Adrenal gland (tissue), 12 donors: ENCODE data around the gene TCERG1L. TPM values are rescaled to one million over a fixed set of nuclear protein-coding genes. Genes with fewer than 3 reads are reported as not detected.

Experiments used
- DNase-seq, 7 donors: peaks; one replicate each; pipeline ENCODE4 v3.0.0-alpha.2; 2019 to 2020
- H3K27ac ChIP-seq, 5 donors: fragments of 200-600 bp; sonication (generic) in 4 of 5; 1 replicate in 3 of 5; 2 replicates in 2 of 5; pipeline versions ENCODE4 v1.5.1 to v1.8.0; 2016 to 2020; ENCODE audit warnings: mild to moderate bottlenecking in 1 of 5
- H3K27me3 ChIP-seq: fragments of 200-600 bp; 2 replicates; pipeline ENCODE4 v1.8.0; 2021
- H3K36me3 ChIP-seq, 2 donors: fragments of 200-600 bp; replicated peaks in 1 of 2; 1 replicate in 1 of 2; 2 replicates in 1 of 2; pipeline versions ENCODE4 v1.5.1 to v1.8.0; 2018 to 2022
- H3K4me1 ChIP-seq, 2 donors: fragments of 200-600 bp; replicated peaks in 1 of 2; 1 replicate in 1 of 2; 2 replicates in 1 of 2; pipeline versions ENCODE4 v1.5.1 to v1.8.0; 2018 to 2021
- H3K4me3 ChIP-seq, 4 donors: fragments of 200-600 bp; sonication (generic) in 3 of 4; one replicate each; pipeline ENCODE4 v1.5.1; 2016 to 2018
- H3K9me3 ChIP-seq, 3 donors: fragments of 200-600 bp; sonication (generic) in 1 of 3; replicated peaks in 1 of 3; 1 replicate in 2 of 3; 2 replicates in 1 of 3; pipeline versions ENCODE4 v1.5.1 to v1.8.0; 2016 to 2021
- POLR2A ChIP-seq, 2 donors: fragments of 450-650 bp; IDR thresholded peaks; one replicate each; pipeline ENCODE4 v1.6.1; 2017; ENCODE audit warnings: antibody characterized with exemption in 2 of 2, mild to moderate bottlenecking in 2 of 2, moderate library complexity in 1 of 2
- WGBS, 4 donors: extraction: QIAGEN DNeasy Blood & Tissue Kit in 2 of 4; methylation state at CpG; one replicate each; pipeline versions ENCODE4 v1.1.5 to v1.1.7; 2013 to 2017; 5-methylcytosine and 5-hydroxymethylcytosine counted together
- intact Hi-C, 2 donors: fragments of 100-400 bp; cut with DNase I; formaldehyde crosslinking; loops; one replicate each; pipeline versions ENCODE4 v1.14.1 to v1.15.0; 2022 to 2023
- polyA plus RNA-seq, 3 donors: library from polyadenylated mRNA; stranded (reverse); fragments of 200-250 nt in 2 of 3; fragments of 350-450 nt in 1 of 3; fragmentation: Illumina TruSeq in 1 of 3; extraction: RNeasy Lipid Tissue Mini Kit (QIAGEN cat#74804) in 1 of 3; gene quantifications; one replicate each; pipeline ENCODE4 v1.2.3, GENCODE V29; 2013 to 2014
- total RNA-seq, 9 donors: library from RNA; depleted of rRNA in 4 of 9; stranded (reverse); fragments of >200 nt in 4 of 9; fragments of 120-200 nt in 1 of 9; fragmentation: NEBNext Ultra II Directional in 1 of 9; extraction: Animal tissue kit (Norgen Biotek cat#: 25700) in 1 of 9; gene quantifications; one replicate each; pipeline versions ENCODE4 v1.1.0 to v1.2.4, GENCODE V29; 2013 to 2023
- TF ChIP-seq, protein P1 (sequence below), 6 experiments: fragments of 450-650 bp in 4 of 6; fragments of 200-600 bp in 2 of 6; sonication (generic) in 1 of 6; IDR thresholded peaks; 1 replicate in 5 of 6; 2 replicates in 1 of 6; pipeline versions ENCODE4 v1.5.1 to v1.8.0; 2016 to 2021; ENCODE audit warnings: antibody characterized with exemption in 6 of 6, mild to moderate bottlenecking in 2 of 6, moderate library complexity in 1 of 6
- donor health status: healthy with polysubstance abuse.
- donor health status: Bipolar disorder and iron deficiency.
- donor health status: DM: yes; HTN: yes; CAD: no.
- donor health status: DM: no; HTN: no; CAD: no.
- donor health status: DM: no; HTN: no; CAD: no.
- donor health status: DM: yes; HTN: yes; CAD: no.

Gene TCERG1L
- total and polyA plus RNA-seq, 12 donors, result 0.17 to 3.4 (median 0.97) TPM

- no peaks in the 10 kb centered on the region for H3K9me3 ChIP-seq
- WGBS, 4 donors, result 86 to 94% (median 91%) methylated on average over 5 to 7 of the region's 7 CpGs
- H3K27ac ChIP-seq, result no peak overlapping the region
- H3K36me3 ChIP-seq, result no peaks in the 10 kb centered on the region
- no peaks in the 10 kb centered on the region for H3K27me3 ChIP-seq
- no peak overlapping the region for H3K4me3 ChIP-seq
- peak in 1 of 7 donors; percentile 5 for DNase-seq
- intact Hi-C loops, result no loop called here
- no peak for TF ChIP-seq POLR2A (IDR thresholded peaks at IDR 0.05)
- TF ChIP-seq, protein P1, sequence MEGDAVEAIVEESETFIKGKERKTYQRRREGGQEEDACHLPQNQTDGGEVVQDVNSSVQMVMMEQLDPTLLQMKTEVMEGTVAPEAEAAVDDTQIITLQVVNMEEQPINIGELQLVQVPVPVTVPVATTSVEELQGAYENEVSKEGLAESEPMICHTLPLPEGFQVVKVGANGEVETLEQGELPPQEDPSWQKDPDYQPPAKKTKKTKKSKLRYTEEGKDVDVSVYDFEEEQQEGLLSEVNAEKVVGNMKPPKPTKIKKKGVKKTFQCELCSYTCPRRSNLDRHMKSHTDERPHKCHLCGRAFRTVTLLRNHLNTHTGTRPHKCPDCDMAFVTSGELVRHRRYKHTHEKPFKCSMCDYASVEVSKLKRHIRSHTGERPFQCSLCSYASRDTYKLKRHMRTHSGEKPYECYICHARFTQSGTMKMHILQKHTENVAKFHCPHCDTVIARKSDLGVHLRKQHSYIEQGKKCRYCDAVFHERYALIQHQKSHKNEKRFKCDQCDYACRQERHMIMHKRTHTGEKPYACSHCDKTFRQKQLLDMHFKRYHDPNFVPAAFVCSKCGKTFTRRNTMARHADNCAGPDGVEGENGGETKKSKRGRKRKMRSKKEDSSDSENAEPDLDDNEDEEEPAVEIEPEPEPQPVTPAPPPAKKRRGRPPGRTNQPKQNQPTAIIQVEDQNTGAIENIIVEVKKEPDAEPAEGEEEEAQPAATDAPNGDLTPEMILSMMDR (IDR thresholded peaks at IDR 0.05), result no peak
- no peaks in the 10 kb centered on the region for H3K4me1 ChIP-seq
Observed at GRCh38 chr10:131070856-131071255, 240.7 kb downstream of the TCERG1L start.

- intact Hi-C loops, result no loop called here
- Histone ChIP-seq H3K36me3 (no peaks in the 10 kb centered on the region), H3K4me1 (no peaks in the 10 kb centered on the region), H3K27ac (no peak overlapping the region), H3K9me3 (no peaks in the 10 kb centered on the region), H3K27me3 (peaks cover 7% of the 10 kb centered on the region), H3K4me3 (no peak overlapping the region)
- TF ChIP-seq, protein P1 (IDR thresholded peaks at IDR 0.05), result no peak
- TF ChIP-seq POLR2A (IDR thresholded peaks at IDR 0.05), result no peak
- WGBS, 4 donors, result 55 to 65% (median 62%) methylated on average over 6 of the region's 6 CpGs
- no peak for DNase-seq
Observed at GRCh38 chr10:131068760-131069159, 242.8 kb downstream of the TCERG1L start.

DNA sequence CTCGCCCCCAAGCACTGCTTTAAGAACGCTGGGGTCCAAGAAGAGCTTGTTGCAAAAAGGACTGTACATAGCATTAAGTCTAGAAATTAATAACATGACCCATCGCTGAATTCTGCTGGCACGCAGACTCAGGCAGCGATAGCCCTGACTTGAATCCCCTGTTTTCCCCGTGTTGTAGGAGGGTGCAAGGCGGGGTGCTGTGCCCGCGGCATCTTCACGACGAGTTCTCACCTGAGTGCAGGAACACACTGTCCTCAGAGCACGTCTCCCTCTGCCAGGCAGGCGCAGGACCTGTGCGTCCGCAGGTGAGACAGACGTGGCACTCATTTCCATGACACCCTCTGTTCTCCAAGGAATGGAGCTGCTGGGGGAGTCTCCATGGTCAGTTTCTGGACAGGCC is 243.2 kb downstream of the TCERG1L start:
- H3K36me3 ChIP-seq, result no peaks in the 10 kb centered on the region
- H3K27ac ChIP-seq, result no peak overlapping the region
- no peak for DNase-seq
- intact Hi-C loops, result no loop called here
- no peaks in the 10 kb centered on the region for H3K9me3 ChIP-seq
- H3K4me3 ChIP-seq, result no peak overlapping the region
- H3K27me3 ChIP-seq, result peaks cover 10% of the 10 kb centered on the region
- TF ChIP-seq POLR2A (IDR thresholded peaks at IDR 0.05), result no peak
- TF ChIP-seq, protein P1 (IDR thresholded peaks at IDR 0.05), result no peak
- no peaks in the 10 kb centered on the region for H3K4me1 ChIP-seq
- WGBS, 4 donors, result 91 to 95% (median 93%) methylated on average over 11 to 16 of the region's 16 CpGs

GRCh38 chr10:131067690-131068089 is 243.8 kb downstream of the TCERG1L start:
- WGBS, 4 donors, result 81 to 88% (median 85%) methylated on average over 3 to 4 of the region's 4 CpGs
- H3K36me3 ChIP-seq, result no peaks in the 10 kb centered on the region
- intact Hi-C loops, result no loop called here
- H3K4me1 ChIP-seq, result no peaks in the 10 kb centered on the region
- H3K27ac ChIP-seq, result no peak overlapping the region
- no peak for DNase-seq
- H3K4me3 ChIP-seq, result no peak overlapping the region
- H3K9me3 ChIP-seq, result no peaks in the 10 kb centered on the region
- peaks cover 10% of the 10 kb centered on the region for H3K27me3 ChIP-seq
- TF ChIP-seq, protein P1 (IDR thresholded peaks at IDR 0.05), result no peak
- TF ChIP-seq POLR2A (IDR thresholded peaks at IDR 0.05), result no peak
